HepG2 (cell line): Measurements from ENCODE around the gene AKAP12. TPM values are rescaled to one million over a fixed set of nuclear protein-coding genes. Genes with fewer than 3 reads are reported as not detected.

Experiments used
- ATF3 ChIP-seq: sonication (generic); formaldehyde crosslinking; IDR thresholded peaks from 2 replicates; pipeline ENCODE4 v1.4.0; 2020; ENCODE audit warnings: missing genetic modification reagents
- BCLAF1 ChIP-seq: fragments of 450-650 bp; IDR thresholded peaks from 2 replicates; pipeline ENCODE4 v1.6.1; 2017; ENCODE audit warnings: mild to moderate bottlenecking
- ETV6 ChIP-seq: sonication (generic); formaldehyde crosslinking; conservative IDR thresholded peaks from 2 replicates; pipeline ENCODE4 v1.4.0; 2020; ENCODE audit warnings: missing genetic modification reagents
- FOXC1 ChIP-seq: sonication (generic); formaldehyde crosslinking; IDR thresholded peaks from 2 replicates; pipeline ENCODE4 v1.8.0; 2022; ENCODE audit warnings: mild to moderate bottlenecking, missing genetic modification reagents, borderline replicate concordance
- KAT2B ChIP-seq: fragments of 150-350 bp; IDR thresholded peaks from 2 replicates; pipeline ENCODE4 v1.6.1; 2014; ENCODE audit warnings: low read depth, low read length, borderline replicate concordance
- LCORL ChIP-seq, 2 experiments: fragments of 450-650 bp in 1 of 2; sonication (generic) in 1 of 2; formaldehyde crosslinking in 1 of 2; IDR thresholded peaks; 2 replicates each; pipeline versions ENCODE4 v1.5.0 to v1.6.1; 2017 to 2020; ENCODE audit warnings: antibody characterized with exemption in 1 of 2, missing genetic modification reagents in 1 of 2
- MEIS1 ChIP-seq: sonication (generic); formaldehyde crosslinking; IDR thresholded peaks from 2 replicates; pipeline ENCODE4 v1.9.0; 2021; ENCODE audit warnings: mild to moderate bottlenecking, missing genetic modification reagents, moderate library complexity, borderline replicate concordance
- NFE2 ChIP-seq: sonication (generic); formaldehyde crosslinking; IDR thresholded peaks from 2 replicates; pipeline ENCODE4 v1.4.0; 2020; ENCODE audit warnings: missing genetic modification reagents
- NR2F2 ChIP-seq: IDR thresholded peaks from 2 replicates; pipeline ENCODE4 v1.6.1; 2012; ENCODE audit warnings: low read depth, inconsistent platforms, borderline replicate concordance
- PHF5A ChIP-seq: IDR thresholded peaks from one replicate; pipeline ENCODE4 v1.6.1; 2018; ENCODE audit warnings: low read depth, missing genetic modification reagents; ENCODE audit not compliant: unreplicated experiment
- POLR2G ChIP-seq: fragments of 200-400 bp; formaldehyde crosslinking; IDR thresholded peaks from 2 replicates; pipeline ENCODE4 v1.6.1; 2018; ENCODE audit warnings: mild to moderate bottlenecking, low read depth, low read length, moderate library complexity
- RARG ChIP-seq: sonication (generic); formaldehyde crosslinking; IDR thresholded peaks from 2 replicates; pipeline ENCODE4 v1.4.0; 2020; ENCODE audit warnings: low read depth, mild to moderate bottlenecking, missing genetic modification reagents
- SKI ChIP-seq: fragments of 450-650 bp; IDR thresholded peaks from one replicate; pipeline ENCODE4 v1.6.1; 2018; ENCODE audit warnings: mild to moderate bottlenecking; ENCODE audit not compliant: partially characterized antibody
- SNAPC5 ChIP-seq: sonication (generic); formaldehyde crosslinking; IDR thresholded peaks from 2 replicates; pipeline ENCODE4 v1.8.1; 2023; ENCODE audit warnings: mild to moderate bottlenecking, missing genetic modification reagents, borderline replicate concordance
- TBX3 ChIP-seq: fragments of 450-650 bp; IDR thresholded peaks from 2 replicates; pipeline ENCODE4 v1.6.1; 2017; ENCODE audit warnings: antibody characterized with exemption, mild to moderate bottlenecking, inconsistent platforms, borderline replicate concordance
- THYN1 ChIP-seq: sonication (generic); formaldehyde crosslinking; IDR thresholded peaks from 2 replicates; pipeline ENCODE4 v1.8.1; 2023; ENCODE audit warnings: low read depth, mild to moderate bottlenecking, moderate library complexity, missing genetic modification reagents, borderline replicate concordance
- ZFP36 ChIP-seq: fragments of 150-350 bp; IDR thresholded peaks from 2 replicates; pipeline ENCODE4 v1.6.1; 2018; ENCODE audit warnings: borderline replicate concordance, low read length, low read depth; ENCODE audit not compliant: partially characterized antibody
- ZNF136 ChIP-seq: sonication (generic); formaldehyde crosslinking; IDR thresholded peaks from 2 replicates; pipeline ENCODE4 v1.8.1; 2022; ENCODE audit warnings: low read depth, mild to moderate bottlenecking, moderate library complexity, missing genetic modification reagents
- ZNF263 ChIP-seq: sonication (generic); formaldehyde crosslinking; IDR thresholded peaks from 2 replicates; pipeline ENCODE4 v1.4.0; 2020; ENCODE audit warnings: missing genetic modification reagents
- ZNF292 ChIP-seq: sonication (generic); formaldehyde crosslinking; IDR thresholded peaks from 2 replicates; pipeline ENCODE4 v1.8.1; 2022; ENCODE audit warnings: mild to moderate bottlenecking, low read depth, missing genetic modification reagents, borderline replicate concordance
- ZNF614 ChIP-seq: IDR thresholded peaks from 2 replicates; pipeline ENCODE4 v1.6.1; 2018; ENCODE audit warnings: missing biosample characterization, missing genetic modification reagents, inconsistent platforms, borderline replicate concordance
- ZNF780A ChIP-seq: sonication (generic); formaldehyde crosslinking; IDR thresholded peaks from 2 replicates; pipeline ENCODE4 v1.8.0; 2022; ENCODE audit warnings: mild to moderate bottlenecking, missing genetic modification reagents, moderate library complexity
- polyA plus RNA-seq, 8 experiments: library from polyadenylated mRNA; depleted of rRNA in 3 of 8; stranded (reverse) in 7 of 8; unstranded in 1 of 8; fragments of >200 nt; fragmentation: Illumina TruSeq in 4 of 8; extraction: Trizol in 4 of 8; gene quantifications; 2 replicates each; pipeline versions ENCODE4 v1.2.1 to v1.2.3, GENCODE V29; 2011 to 2016; ENCODE audit warnings: low read depth in 4 of 8, missing spikeins in 1 of 8, mixed read lengths in 1 of 8; ENCODE audit not compliant: insufficient read depth in 1 of 8
- total RNA-seq, 5 experiments: library from RNA; depleted of rRNA; stranded (reverse); fragments of >200 nt; fragmentation: Illumina TruSeq; extraction: Trizol; gene quantifications; 2 replicates each; pipeline ENCODE4 v1.2.3, GENCODE V29; 2016; ENCODE audit warnings: low read depth in 1 of 5

Gene AKAP12
- total and polyA plus RNA-seq, 2 of the 13 experiments (the other 11 are each of a cell fraction or from before 2014, with no cell fraction given): 10.6 to 19.0 TPM

DNA sequence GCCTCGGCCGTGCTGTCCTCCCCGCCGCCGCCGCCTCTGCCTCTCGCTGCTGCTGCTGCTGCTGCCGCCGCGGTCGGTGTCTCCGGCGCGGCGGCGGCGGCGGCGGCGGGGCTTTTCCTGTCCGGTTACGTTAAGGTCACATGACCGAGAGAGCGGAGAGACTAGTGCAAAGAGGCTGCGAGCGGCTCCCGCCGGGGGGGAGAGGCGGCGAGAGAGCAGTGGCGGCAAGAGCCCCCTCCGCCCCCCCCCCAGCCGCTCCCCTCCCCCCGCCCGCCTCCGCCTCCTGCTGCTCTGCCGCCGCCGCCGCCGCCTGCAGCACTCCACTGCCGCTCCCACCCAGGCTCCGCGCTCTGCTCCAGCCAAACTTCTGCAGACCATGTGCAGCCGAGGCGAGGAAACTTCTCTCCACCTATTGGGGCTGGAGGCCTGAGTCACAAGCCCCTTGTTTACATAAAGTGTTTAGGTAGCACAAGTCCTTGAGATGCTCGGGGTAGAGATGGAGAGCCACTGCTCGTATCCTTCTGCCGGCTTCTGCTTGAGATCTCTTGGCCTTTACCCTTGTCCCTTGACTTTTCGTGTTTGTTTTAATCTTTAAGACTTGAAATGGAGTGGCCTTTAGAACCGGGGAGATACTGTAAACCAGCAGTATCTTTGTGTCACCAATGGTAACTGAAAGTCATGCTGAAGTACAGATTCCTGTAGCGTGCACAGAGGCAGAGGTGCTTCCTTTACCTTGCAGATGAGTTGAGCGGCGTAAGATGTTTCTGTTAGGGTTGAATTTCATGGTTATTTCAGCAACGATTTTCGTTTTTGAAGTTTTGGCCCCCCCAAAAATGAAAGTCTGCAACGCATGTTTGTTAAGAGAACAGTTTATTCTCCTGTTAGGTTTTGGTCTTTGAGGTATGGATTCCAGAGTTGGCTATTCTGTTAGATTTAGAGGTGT is 152.0 kb downstream of the AKAP12 start, which contains the start of gene ZBTB2 (continued):
- TF ChIP-seq ZNF780A (CRISPR knock-in tag) (no peak; the same call in 1 of the 2 replicates), SNAPC5 (no peak), ZNF136 (CRISPR knock-in tag) (no peak; the same call in 1 of the 2 replicates), ETV6 (CRISPR knock-in tag) (no peak), PHF5A (no peak), THYN1 (CRISPR knock-in tag) (no peak), ZNF614 (CRISPR knock-in tag) (no peak; the same call in 1 of the 2 replicates), TBX3 (no peak), ZFP36 (no peak), NFE2 (no peak), NR2F2 (no peak), SKI (peak; percentile 2), POLR2G (no peak; the same call in 1 of the 2 replicates), KAT2B (no peak), ATF3 (CRISPR knock-in tag) (no peak), FOXC1 (CRISPR knock-in tag) (no peak), ZNF292 (CRISPR knock-in tag) (no peak), MEIS1 (CRISPR knock-in tag) (no peak), LCORL (IDR thresholded peaks at IDR 0.05) (no peak), LCORL (CRISPR knock-in tag; IDR thresholded peaks at IDR 0.05) (no peak), BCLAF1 (no peak), RARG (CRISPR knock-in tag) (no peak), ZNF263 (CRISPR knock-in tag) (peak; percentile 4; the same call in 1 of the 2 replicates)
